GM21529 (cell line): ENCODE results near the gene SUPT3H.
A peak's percentile ranks its signal among the peaks of the same experiment; 100 is the strongest.

Experiments used
- ATAC-seq: cut with Tn5 transposase; IDR thresholded peaks from one replicate; pipeline ENCODE4 v1.9.1; 2021; ENCODE audit not compliant: unreplicated experiment

SUPT3H gene

DNA sequence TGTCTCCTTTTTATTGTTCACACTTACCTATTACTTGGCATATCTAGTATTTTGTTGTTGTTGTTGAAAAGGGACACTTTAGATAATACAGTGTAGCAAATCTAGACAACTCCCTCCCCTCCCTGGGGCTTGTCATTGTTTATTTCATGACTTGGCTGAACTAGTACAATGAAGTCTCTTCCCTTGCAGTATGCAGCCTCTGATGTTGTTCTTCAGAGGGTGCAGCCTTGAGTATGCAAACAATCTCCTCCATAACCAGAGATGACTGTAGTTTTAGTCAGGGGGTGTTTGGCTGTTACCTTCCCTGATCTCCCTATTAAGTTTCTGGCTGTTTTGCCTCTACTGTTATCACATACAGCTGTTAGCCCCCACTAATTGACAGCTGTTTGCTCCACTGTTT is 365.0 kb downstream of the SUPT3H start:
- no peak for ATAC-seq

DNA sequence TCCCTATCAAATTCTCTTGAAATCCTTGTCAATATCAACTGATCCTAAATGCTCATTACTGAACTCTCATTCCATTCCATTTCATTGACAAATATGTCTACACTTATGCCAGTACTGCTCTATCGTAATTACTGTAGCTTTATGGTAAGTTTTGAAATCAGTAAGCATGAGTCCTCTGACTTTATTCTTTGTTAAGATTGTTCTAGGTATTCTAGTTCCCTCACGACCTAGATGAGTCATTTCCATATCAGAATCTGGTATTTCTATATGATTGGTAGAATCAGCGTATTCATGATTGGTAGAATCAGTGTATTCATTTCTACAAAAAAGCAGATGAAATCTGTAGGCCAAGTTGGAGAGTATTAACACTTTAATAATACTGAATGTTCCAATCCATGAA is 368.2 kb downstream of the SUPT3H start:
- ATAC-seq, result no peak

- no peak for ATAC-seq
Observed at GRCh38 chr6:45006893-45007292, 370.8 kb downstream of the SUPT3H start.

DNA sequence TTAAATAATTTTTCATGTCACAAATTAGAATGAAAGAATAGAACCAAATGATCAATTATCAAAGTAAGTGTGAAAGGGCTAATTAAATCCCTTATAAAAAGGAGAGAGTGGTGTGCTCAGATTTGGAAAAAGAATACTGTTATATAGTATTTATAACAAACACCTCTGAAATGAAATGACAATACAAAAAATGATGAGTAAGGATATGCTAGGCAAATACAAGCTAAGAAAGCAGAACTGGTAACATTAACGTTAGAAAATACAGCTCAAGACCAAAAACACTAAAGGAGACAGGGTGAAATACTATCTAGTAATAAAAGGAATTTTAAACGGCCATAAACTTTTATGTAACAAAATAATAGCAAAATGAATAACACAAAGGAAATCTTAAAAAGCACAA is 373.8 kb downstream of the SUPT3H start:
- ATAC-seq, result no peak

GRCh38 chr6:45003387-45003786 is 374.3 kb downstream of the SUPT3H start:
- no peak for ATAC-seq

DNA sequence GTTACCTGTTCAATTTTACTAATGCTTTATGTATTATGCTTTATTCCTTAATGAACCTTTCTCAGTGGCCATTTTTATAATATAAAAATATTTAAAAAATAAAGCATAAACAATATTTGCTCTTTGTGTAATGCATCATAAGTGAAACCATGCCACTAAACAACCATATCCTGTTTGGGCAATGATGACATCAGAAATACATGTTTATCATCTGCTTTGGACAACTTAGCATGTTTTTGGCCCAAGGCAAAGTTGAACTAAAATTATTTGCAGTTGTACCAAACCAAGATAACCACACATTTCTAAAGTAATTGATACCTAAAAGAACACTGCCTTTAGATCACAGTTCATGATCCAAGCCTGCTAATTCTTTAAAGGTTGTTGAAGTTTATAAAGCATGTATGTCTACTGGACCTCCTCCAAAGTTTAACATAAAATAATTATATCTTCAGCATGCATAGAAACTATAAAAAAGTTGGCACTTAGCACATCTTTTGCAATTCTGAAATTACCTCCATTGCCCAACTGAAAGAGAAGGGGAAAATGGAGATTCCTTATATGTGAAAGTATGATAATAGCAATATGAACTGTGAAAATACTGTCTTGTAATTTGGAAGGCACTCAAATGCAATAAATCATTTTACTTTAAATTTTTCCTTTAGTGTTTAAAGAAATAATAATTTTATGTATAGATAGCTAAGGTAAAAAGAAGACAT is 375.2 kb downstream of the SUPT3H start:
- no peak for ATAC-seq

DNA sequence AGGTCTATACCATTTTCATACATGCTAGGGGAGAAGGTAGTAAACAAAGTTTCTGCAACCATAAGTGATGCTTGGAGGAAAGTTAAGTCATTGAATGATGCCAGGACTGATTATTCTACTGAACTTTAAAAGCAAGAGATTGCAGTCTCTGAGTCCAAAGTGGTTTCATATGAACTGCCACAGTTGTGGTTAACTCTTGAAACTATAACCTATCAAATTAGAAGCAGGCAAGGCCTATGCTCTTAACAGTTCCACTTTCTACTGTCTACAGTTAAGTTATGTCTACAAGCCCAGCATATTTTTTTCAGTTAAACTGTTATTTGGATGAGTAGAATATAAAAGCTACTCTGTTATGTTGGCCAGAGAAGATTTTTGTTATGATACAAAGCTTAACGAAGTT is 376.1 kb downstream of the SUPT3H start:
- ATAC-seq, result peak; percentile 99

- ATAC-seq, result no peak
Observed at GRCh38 chr6:45000833-45001232, 376.9 kb downstream of the SUPT3H start.

DNA sequence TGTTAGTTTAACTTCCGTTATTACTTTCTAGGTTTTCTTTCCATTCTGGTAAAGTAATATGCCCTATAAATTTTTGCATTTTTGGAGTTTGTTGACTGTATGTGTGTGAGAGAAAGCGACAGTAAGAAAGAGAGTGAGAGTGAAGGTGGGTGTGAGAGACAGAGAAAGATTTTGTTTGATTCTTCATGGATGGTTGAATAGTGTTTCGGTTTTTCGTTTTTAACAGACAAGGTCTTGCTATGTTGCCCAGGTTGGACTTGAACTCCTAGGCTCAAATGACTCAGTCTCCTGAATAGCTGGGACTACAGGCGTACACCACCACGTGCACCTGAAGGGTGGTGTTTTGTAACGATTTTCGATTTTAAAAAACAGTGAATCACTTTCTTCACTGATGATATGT is 378.7 kb downstream of the SUPT3H start:
- no peak for ATAC-seq

DNA sequence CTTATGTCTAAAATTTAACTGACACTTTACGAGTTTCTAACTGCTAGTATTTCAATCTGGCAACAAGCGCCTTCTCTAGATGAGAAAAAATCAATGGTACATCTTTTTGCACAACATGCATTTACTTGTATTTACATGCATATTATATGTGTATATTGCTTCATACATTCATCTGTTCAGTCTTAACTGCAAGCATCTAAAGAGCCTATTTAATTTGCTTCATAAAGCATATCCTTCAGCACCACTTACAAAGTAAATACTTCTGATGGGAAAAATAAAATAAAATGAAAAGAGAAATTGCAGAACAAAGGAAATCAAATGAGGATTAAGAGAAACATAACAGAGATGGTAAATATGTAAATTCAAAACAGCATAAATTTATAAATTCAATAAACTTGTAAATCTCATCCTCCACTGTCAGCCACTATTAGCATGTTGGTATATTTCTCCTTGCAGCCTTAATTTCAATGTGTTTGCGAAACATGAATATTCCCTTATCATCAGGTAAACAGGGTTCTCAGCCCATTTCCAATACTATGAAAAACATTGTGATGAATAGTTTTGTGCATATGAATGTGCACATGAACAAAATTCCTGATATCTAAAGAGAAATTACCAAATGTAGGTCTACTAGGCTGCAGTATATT is 382.1 kb downstream of the SUPT3H start:
- no peak for ATAC-seq

- ATAC-seq, result no peak
Observed at GRCh38 chr6:44989391-44989790, 388.3 kb downstream of the SUPT3H start.

DNA sequence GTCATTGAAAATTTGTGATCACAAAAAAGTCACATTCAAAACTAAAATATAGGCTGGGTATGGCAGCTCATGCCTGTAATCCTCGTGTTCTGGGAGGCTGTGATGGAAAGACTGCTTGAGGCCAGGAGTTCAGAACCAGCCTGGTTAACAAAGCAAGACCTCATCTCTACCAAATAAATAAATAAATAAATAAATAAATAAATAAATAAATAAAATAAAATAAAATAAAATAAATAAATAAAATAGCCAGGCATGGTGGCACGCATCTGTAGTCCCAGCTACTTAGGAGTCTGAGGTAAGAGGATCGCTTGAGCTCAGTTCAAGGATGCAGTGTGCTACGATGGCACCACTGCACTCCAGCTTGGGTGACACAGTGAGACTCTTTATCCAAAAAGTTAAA is 392.7 kb downstream of the SUPT3H start:
- ATAC-seq, result no peak

DNA sequence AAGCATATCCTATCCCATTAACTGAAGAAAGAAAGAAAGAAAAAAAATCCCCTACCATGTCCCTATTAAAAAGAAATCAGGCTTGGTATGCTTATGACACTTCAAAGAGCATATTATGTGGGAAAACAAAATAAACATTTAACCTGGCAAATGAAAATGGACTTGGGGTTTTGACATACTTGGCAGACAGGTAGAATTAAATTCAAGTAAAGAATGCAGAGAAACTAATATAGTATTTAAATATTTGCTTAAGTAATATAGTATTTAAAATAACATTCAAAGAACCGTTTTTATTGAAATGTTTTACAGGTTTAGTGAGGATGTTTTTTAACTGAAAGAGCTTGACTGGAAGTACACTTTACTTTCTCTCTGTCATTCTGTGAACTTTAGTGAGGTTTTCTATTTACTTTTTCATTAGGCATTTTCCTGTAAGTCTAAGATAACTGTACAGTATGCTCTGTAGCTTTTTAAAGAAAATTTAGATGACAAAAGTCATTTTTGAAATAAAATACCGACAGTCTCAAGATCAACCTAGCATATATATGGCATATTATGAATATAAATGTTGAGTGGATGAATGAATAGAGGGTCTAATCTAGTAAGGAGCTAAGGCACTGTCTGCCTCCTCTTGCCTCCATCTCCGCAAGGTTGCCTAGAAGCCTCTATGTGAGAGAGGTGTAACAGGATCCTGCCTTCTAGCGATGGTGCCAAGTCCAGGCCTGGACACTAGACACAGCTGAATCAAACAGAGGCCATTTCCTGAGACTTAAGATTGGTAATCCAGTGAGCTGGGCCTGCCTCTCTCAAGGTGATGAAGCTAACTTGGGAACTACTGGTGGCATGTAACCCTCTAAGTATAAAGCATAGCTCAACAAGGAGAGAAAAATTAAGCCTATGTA is 394.0 kb downstream of the SUPT3H start:
- ATAC-seq, result no peak

GRCh38 chr6:44980841-44981240 is 396.9 kb downstream of the SUPT3H start:
- no peak for ATAC-seq

DNA sequence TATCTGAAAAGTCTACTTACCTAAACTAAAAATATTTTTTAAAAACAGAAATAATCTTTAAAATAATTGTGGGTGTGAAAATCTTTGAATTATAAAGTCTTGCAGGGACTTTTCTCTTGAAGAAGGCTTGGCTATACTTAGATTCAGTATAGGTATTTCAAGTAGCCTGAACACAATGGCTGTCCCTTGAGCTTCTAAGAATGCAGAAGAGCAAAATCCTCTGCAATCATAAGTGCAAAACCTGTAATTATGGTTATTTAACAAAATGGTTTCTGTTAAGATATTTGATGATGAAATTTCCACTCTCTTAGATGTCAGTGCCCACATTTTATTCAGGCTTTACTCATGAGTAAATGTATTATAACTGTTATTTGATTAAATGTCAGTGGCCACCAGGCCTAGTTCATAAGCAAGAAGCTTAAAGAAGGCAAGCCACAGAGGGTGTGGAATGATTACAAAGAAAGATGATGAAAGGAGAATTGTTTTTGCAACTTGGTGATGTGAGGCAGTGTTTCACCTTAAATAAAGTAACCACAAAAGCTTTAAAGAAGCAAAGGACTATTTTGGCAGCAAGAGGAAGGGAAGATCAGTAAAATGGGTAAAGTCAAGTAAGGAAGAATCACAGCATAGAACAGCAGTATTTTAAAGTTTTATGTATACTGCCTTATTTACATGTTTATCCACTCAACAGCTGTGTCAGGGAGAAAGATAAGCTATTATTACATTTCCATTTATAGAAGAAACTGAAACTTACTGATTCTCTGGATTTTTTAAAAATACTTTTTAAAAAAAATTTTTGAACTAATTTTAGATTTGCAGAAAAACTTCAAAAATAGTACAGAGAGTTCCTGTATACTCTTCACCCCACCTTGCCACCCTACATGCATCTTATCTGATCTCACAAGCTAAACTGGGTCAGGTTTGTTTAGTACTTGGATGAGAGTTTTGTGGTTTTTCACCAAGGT is 400.8 kb downstream of the SUPT3H start:
- peak; percentile 66 for ATAC-seq

GRCh38 chr6:44974511-44974910 is 403.2 kb downstream of the SUPT3H start:
- no peak for ATAC-seq

- no peak for ATAC-seq
Observed at GRCh38 chr6:44972709-44973108, 405.0 kb downstream of the SUPT3H start.

DNA sequence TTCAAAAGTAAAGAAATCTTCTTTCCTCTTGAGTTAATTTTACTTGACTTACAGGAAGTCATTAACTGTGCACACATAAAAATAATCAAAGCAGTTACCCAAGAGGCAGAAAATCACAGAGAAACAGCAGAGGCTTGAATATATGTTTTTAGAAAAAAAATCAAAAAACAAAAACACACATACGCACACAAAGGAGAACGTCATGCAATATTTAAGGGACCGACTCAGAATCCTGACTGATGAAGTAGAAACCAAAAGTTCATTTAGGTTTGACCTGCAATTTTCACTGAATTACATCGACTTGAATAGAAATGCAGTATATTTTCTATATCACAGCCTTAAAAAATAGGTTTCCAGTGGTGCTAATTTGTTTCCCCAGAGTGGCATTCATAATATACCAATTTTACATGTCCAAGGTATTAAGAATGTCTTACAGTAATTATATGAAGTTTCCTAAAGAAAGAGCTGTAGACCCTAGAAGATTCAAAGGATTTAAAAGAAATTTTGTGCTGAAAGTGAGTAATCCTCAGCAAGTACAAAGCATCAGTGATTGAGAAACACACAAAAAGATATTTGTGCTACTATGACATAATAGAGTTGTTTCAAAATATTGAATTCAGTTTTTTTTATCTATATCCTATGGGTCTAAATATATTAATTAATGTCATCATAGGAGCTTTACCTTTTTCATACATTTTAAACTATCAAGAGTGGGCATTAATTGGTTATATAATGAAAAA is 408.1 kb downstream of the SUPT3H start:
- no peak for ATAC-seq

GRCh38 chr6:44967481-44967880 is 410.3 kb downstream of the SUPT3H start:
- ATAC-seq, result no peak
